Myometrial cell (primary cell): Measurements from ENCODE around the gene POLQ. TPM values are rescaled to one million over a fixed set of nuclear protein-coding genes. Genes with fewer than 3 reads are reported as not detected.

Experiments used
- total RNA-seq: library from RNA; depleted of rRNA; stranded (reverse); fragments of >200 nt; gene quantifications from 2 replicates; pipeline ENCODE4 v1.2.3, GENCODE V29; 2015

Gene POLQ
- total RNA-seq = 2.3 and 3.7 TPM in 2 replicates

DNA sequence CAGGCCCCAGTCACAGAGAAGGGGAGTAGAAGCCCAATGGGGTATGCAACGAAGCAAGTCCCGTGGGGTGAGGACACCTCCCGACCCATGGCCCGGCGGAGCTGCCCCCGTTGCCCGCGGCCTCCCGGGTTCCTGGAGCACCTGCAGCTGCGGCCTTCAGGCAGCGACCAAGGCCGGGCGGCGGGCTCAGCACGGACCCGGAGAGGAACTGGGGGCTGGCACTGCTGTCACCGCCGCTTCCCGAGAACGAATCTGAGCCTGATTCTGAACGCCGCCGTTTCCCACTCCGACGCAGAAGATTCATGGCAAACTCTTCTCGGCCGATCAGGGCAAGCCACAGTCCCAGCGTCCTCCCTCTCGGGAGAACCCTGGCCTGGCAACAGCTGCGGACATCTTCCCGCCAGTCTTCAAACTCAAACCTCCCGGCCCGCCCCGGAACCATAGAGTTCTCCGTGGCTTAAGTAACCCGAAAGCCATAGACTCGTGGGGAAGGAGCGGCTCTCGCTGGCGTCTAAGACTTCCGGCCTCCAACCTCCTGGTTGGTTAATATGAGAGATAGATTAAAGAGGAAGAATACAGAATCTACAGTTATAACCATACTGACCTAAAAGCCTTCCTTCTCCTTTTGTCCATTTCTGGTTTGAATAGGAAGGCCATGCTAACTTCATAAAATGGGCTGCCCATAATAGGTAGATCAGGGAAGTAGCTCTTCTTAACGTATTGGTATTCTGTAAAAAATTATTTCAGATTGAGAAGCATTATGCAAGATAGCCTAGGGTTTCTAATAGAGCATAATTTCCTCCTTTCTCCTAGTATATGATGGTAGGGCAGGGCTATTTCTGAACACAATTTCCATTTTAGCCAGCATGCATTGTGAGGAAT is at the start of gene POLQ:
POLQ (minus strand) TSS at position 415 of the 882 bp plus-strand sequence; CDS start at position 304, 111 bp downstream.

GRCh38 chr3:121592856-121593702 is 47.3 kb upstream of the POLQ start, which contains the start of gene FBXO40:
TSS of gene FBXO40 (plus strand) at chr3:121593379. CDS start at chr3:121620576, 27,197 bp downstream.

DNA sequence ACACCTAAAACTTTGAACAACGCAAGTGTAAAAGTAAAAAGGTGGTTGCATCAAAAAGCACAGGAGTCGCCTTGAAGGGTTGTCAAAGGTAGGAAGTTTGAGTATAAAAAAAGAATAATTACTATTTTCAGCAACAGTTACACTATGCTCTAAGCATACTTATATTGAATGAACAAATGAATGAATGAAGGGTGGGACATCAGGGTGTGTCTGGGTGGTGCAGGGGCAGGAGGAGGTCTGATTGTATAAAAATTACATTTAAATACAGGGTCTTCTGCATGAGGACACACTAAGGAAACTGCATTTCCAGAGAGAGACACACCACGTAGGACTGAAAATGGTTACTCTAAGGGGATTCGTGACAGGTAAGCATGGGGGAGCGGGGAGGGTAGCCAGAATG is 21.9 kb upstream of the POLQ start, which contains the start of gene ARGFX:
ARGFX (plus strand) TSS at position 301 of the 400 bp plus-strand sequence. CDS start 2,765 bp downstream, outside the sequence.

Other genes with a start within 250 kb of the POLQ start
- not detected in 2 replicates for gene ARGFX, start 22.0 kb upstream of the POLQ start, total RNA-seq
- not detected in 2 replicates for gene FBXO40, start 47.4 kb upstream of the POLQ start, total RNA-seq
- gene HCLS1, start 114.9 kb upstream of the POLQ start, total RNA-seq = 2.3 and 3.7 TPM in 2 replicates
- 20.8 and 22.7 TPM in 2 replicates for gene GOLGB1, start 203.8 kb upstream of the POLQ start, total RNA-seq